Fibroblast of pulmonary artery (primary cell): ENCODE measurements around the gene C1orf116.

Experiments used
- DNase-seq: peaks from one replicate; pipeline ENCODE4 v3.0.0-alpha.2; 2010; ENCODE audit warnings: low read depth
- H3K4me3 ChIP-seq: replicated peaks from 2 replicates; pipeline ENCODE4 v1.5.1; 2011; ENCODE audit warnings: low read depth, mild to moderate bottlenecking, control low read depth, low read length, moderate library complexity
- CTCF ChIP-seq: IDR thresholded peaks from 2 replicates; pipeline ENCODE4 v1.5.1; 2011; ENCODE audit warnings: mild to moderate bottlenecking, control low read depth, low read length, inconsistent platforms; ENCODE audit errors: missing control alignments

Gene C1orf116

GRCh38 chr1:206970446-206970845 is 62.1 kb downstream of the C1orf116 start, which contains the start of gene FCAMR:
Gene FCAMR, minus strand, starts transcription at chr1:206970460. Its CDS starts 335 bp downstream, at chr1:206970125.
- no peak within 1 kb of the TSS for H3K4me3 ChIP-seq
- TF ChIP-seq CTCF, result no peak
- no peak for DNase-seq

GRCh38 chr1:206969090-206969489 is 63.5 kb downstream of the C1orf116 start:
- DNase-seq, result no peak
- H3K4me3 ChIP-seq, result no peak overlapping the region
- no peak for TF ChIP-seq CTCF
